Stimulated activated CD4-positive, alpha-beta T cell treated with anti-CD3 and anti-CD28 coated beads, Interleukin-12 subunit alpha, Interleukin-12 subunit beta, amount 100 ng/mL, for 48 hours (primary cell): ENCODE data around the gene NUDT9.
A peak's percentile ranks its signal among the peaks of the same experiment; 100 is the strongest.
"Not testable (repeated sequence)": the region's sequence is repeated elsewhere in the genome, so short reads cannot be mapped to it uniquely, and the experiment has no call there.

Experiments used
- DNase-seq, 3 donors: peaks; one replicate each; pipeline ENCODE4 v3.0.0-alpha.2; 2020; ENCODE audit warnings: low read depth in 2 of 3, low spot score in 1 of 3

Gene NUDT9

GRCh38 chr4:87461281-87461700 is 38.9 kb downstream of the NUDT9 start:
- DNase-seq: no peak

GRCh38 chr4:87462102-87462501 is 39.7 kb downstream of the NUDT9 start:
- DNase-seq: no peak

GRCh38 chr4:87465739-87466366 is 43.5 kb downstream of the NUDT9 start:
- peak in 1 of 3 donors; percentile 7 for DNase-seq

GRCh38 chr4:87469390-87469789 is 47.0 kb downstream of the NUDT9 start:
- DNase-seq: no peak

GRCh38 chr4:87476934-87477333 is 54.6 kb downstream of the NUDT9 start:
- no peak for DNase-seq

GRCh38 chr4:87478732-87479250 is 56.4 kb downstream of the NUDT9 start:
- no peak for DNase-seq

GRCh38 chr4:87481377-87481776 is 59.0 kb downstream of the NUDT9 start:
- DNase-seq: no peak

GRCh38 chr4:87483247-87483646 is 60.9 kb downstream of the NUDT9 start:
- not testable (repeated sequence) for DNase-seq

- not testable (repeated sequence) for DNase-seq
Measured at GRCh38 chr4:87488666-87489065, 66.3 kb downstream of the NUDT9 start.

GRCh38 chr4:87489678-87490077 is 67.3 kb downstream of the NUDT9 start:
- no peak for DNase-seq

GRCh38 chr4:87490664-87491369 is 68.4 kb downstream of the NUDT9 start:
- DNase-seq: no peak

- DNase-seq: no peak
Measured at GRCh38 chr4:87491436-87491835, 69.1 kb downstream of the NUDT9 start.

- DNase-seq: not testable (repeated sequence)
Measured at GRCh38 chr4:87491851-87492250, 69.5 kb downstream of the NUDT9 start.

GRCh38 chr4:87493115-87493514 is 70.7 kb downstream of the NUDT9 start:
- no peak for DNase-seq

- DNase-seq: peak in 2 of 3 donors; percentile 2 to 20
Measured at GRCh38 chr4:87497159-87497558, 74.8 kb downstream of the NUDT9 start.

- DNase-seq: no peak
Measured at GRCh38 chr4:87497578-87497977, 75.2 kb downstream of the NUDT9 start.

GRCh38 chr4:87498446-87498900 is 76.1 kb downstream of the NUDT9 start:
- DNase-seq: no peak

GRCh38 chr4:87499403-87500091 is 77.2 kb downstream of the NUDT9 start:
- DNase-seq: no peak

- DNase-seq: no peak
Measured at GRCh38 chr4:87500092-87500462, 77.7 kb downstream of the NUDT9 start.

GRCh38 chr4:87502580-87503238 is 80.3 kb downstream of the NUDT9 start:
- no peak for DNase-seq

GRCh38 chr4:87505862-87506261 is 83.5 kb downstream of the NUDT9 start:
- no peak for DNase-seq
